Measurements from ENCODE around the gene CCDC59.
"Not testable (repeated sequence)": the region's sequence is repeated elsewhere in the genome, so short reads cannot be mapped to it uniquely, and the experiment has no call there.

The CCDC59 gene

GRCh38 chr12:82358200-82359114 is at the start of gene CCDC59, which contains the start of gene METTL25:
Gene CCDC59, minus strand, starts transcription at chr12:82358387. Its CDS starts 11 bp downstream, at chr12:82358376.
Gene METTL25, plus strand, starts transcription at chr12:82358529. Its CDS starts 37 bp downstream, at chr12:82358566.
- peak; percentile 89 to 100 (median 97) for DNase-seq

DNA sequence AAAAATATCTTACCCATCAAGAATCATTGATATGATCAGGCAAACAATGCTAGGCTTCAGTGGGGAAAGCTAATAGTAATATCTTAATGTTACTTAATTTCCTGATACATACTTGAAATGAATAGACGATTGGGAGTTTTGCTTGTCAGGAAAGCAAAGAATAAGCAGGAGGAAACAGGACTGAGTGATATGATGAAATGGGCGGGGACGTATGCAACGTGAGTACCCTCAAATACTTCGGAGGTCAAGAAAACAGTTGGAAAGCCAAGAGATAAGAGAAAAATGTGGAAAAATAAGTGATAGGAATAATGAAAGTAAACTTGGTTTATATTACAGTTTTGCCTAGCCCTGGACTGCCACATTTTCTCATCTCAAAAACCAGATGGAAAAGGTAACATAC is 49.3 kb upstream of the CCDC59 start:
- no peak for DNase-seq

GRCh38 chr12:82406651-82407050 is 48.5 kb upstream of the CCDC59 start:
- DNase-seq = no peak

DNA sequence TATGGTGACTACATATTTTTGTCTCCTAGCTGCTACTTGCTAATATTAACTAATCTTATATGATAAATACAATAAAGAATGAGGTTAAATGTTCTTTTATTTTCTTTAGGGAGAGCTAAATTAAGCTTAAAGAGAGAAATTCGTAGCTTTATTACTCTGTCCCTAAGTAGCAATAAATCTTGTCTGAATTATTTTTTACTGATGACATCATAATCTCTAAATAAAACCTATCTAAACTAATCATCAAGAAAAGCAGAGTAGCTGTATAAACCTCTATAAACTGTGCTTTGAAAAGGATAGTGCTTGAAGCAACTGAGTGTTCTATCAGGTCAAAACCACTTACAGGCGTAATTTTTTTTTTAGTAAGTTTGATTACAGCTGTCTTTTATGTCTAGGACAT is 42.6 kb upstream of the CCDC59 start:
- DNase-seq = no peak

- DNase-seq = no peak
Observed at GRCh38 chr12:82398879-82399278, 40.7 kb upstream of the CCDC59 start.

GRCh38 chr12:82383930-82384552 is 25.9 kb upstream of the CCDC59 start:
- DNase-seq = peak in 1 of 51 donors; percentile 40

DNA sequence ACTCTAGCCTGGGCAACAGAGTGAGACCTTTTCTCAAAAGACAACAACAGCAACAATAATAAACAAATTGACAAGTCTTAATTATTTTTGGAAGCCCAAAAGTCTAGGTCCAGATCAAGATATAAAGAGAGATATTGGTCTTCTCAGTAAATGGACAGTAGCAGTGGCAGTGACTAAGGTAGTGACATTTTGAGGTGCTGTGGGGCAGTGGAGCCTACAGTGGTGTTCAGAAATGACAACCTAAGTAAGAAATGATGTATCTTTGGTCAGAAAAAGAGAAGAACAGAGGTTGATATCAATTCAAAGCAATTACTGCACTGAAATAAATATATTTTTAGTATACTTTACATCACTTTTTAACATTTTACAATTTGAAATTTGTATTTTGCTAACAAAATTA is 20.8 kb upstream of the CCDC59 start:
- no peak for DNase-seq

- no peak for DNase-seq
Observed at GRCh38 chr12:82375201-82375600, 17.0 kb upstream of the CCDC59 start.

GRCh38 chr12:82366197-82366596 is 8.0 kb upstream of the CCDC59 start:
- DNase-seq = no peak

DNA sequence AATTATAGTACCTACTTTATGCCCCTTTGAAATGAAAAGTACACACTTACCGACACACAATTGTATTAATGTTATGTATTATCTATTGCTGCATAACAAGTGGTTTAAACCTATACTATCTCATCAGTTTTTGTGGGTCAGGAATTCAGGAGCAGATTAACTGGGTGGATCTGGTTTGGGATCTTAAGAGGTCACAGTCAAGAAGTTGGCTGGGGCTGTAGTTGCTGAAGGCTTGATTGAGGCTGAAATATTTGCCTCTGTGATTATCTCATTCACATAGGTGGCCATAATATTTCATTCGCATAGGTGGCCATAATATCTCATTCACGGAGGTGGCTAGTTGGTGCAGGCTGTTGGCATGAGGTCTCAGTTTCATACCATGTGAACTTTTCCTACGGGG is 5.8 kb upstream of the CCDC59 start:
- no peak for DNase-seq

DNA sequence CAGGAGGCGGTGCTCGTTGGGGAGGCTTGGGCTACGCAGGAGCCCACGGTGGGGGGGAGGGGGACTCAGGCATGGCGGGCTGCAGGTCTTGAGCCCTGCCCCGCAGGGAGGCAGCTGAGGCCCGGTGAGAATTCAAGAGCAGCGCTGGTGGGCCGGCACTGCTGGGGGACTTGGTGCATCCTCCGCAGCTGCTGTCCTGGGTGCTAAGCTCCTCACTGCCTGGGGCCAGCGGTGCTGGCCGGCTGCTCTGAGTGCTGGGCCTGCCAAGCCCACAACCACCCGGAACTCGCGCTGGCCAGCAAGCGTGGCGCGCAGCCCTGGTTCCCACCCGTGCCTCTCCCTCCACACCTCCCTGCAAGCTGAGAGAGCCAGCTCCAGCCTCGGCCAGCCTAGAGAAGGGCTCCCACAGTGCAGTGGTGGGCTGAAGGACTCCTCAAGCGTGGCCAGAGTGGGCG is 3.3 kb upstream of the CCDC59 start:
- no peak for DNase-seq

DNA sequence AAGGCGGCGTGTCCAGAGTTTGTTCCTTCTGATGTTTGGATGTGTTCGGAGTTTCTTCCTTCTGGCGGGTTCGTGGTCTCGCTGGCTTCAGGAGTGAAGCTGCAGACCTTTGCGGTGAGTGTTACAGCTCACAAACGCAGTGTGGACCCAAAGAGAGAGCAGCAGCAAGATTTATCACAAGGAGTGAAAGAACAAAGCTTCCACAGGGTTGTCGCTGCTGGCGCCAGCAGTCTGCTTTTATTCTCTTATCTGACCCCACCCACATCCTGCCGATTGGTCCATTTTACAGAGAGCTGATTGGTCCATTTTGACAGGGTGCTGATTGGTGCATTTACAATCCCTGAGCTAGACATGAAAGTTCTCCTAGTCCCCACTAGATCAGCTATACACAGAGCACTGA is 2.6 kb upstream of the CCDC59 start:
- not testable (repeated sequence) for DNase-seq

DNA sequence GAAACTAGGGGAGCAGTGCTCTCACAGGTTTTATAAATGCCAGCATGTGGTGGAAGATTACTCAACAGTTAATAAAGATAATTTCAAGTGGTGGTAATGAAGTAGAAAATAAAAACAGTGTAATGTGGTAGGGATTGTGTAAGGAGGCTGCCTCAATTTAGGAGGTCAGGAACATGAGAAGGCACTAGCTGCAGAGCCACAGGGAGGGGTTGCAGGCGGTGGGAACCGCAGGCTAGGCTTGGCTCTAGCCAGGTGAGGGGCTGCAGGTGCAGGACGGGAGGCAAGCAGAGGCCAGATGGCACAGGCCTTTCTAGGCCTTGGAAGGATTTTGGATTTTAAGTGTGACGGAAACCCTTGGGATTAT is 910 bp upstream of the CCDC59 start:
- peak in 10 of 51 donors; percentile 2 to 37 (median 10) for DNase-seq

GRCh38 chr12:82357845-82358199 is 365 bp downstream of the CCDC59 start:
- DNase-seq = no peak

DNA sequence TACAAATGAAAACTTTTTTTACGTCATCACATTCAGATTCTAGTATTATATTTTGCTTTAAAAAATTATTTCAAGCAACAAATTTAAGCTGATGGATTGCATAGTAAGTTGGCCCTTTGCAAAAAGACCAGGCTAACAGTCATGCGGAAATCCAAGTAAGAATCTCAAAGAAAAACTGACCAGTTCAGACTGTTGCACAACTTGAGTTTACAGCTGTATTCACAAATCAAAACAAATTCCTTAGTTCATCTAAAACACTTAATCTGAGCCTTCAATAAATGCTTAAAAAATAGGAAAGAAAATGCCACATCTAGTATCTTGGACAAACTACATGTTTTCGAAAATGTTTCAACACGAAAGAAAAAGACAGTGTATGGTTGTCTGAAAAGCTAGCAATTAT is 847 bp downstream of the CCDC59 start:
- DNase-seq = no peak

DNA sequence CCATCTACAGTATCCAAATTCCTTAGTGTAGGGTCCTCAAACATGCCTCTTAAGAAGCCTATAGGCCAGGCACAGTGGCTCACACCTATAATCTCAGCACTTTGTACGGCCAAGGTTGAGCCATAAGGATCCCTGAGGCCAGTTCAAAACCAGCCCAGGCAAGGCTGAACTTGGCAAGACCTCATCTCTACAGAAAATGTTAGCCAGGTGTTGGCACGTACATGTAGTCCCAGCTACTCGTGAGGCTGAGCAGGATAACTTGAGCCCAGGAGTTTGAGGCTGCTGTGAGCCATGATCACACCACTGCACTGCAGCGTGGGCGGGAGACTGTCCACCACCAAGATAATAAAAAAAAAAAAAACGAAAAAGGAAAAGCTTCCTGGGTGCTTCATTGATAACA is 6.8 kb downstream of the CCDC59 start:
- DNase-seq = no peak

DNA sequence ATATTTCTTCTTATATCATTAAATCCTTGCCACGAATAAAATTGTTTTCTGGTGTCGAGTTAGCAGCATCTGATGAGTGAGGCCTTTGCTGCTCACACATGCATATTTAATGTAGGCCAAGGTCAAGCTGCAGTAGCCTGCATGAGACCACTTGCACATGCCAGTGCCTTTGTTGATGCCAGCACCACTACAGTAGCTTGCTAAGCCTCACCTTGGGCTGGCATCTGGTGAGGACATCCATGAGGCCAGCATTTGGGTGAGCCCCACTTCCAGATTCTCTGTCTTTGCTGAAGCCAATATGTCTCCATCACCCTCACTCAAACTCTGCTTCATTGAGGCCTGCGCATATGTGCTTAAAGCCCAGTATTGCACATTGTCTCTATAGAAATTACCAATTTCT is 8.0 kb downstream of the CCDC59 start:
- DNase-seq = no peak

GRCh38 chr12:82329508-82329907 is 28.7 kb downstream of the CCDC59 start:
- DNase-seq = no peak

DNA sequence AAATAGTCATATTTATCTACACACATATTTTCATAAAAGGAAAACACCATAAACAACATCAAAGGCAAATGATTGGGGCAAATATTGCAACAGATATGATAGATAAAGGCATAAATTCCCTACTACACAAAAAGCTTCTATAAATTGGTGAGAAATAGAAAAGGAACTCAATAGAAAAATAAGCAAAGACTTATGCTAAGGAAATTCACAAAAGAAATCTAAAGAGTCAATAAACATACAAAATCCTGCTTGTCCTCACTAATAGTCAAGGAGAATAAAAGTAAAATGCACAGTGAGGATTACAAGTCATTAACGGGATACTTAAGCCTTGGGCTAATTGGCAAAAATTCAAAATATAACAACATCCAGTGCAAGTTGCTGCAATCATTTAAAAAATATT is 30.3 kb downstream of the CCDC59 start:
- no peak for DNase-seq

DNA sequence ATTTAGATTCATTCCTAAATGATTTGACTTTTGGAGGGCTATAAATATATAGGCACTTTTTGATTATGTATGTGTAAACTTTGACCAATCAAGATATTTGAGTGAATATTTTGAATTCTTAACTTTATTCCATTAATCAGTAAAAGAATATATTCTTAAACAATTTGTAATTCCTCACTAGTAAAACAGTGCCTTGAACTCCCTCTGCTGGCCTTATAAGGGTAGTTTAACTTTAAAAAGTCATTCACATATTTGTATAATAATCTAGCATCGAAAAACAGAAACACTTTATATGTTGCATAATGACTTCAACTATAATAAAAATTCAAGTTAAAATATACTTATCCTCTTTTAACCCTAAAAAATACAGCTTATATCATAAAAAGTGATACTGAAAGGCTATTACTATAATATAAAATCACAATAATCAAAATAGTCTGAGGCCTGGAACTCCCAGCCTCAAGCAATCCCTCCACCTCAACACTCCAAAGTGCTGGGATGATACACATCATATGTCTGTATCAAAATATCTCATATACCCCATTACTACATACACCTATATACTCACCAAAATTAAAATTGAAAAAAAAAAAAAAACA is 31.2 kb downstream of the CCDC59 start:
- DNase-seq = peak in 1 of 51 donors; percentile 2

DNA sequence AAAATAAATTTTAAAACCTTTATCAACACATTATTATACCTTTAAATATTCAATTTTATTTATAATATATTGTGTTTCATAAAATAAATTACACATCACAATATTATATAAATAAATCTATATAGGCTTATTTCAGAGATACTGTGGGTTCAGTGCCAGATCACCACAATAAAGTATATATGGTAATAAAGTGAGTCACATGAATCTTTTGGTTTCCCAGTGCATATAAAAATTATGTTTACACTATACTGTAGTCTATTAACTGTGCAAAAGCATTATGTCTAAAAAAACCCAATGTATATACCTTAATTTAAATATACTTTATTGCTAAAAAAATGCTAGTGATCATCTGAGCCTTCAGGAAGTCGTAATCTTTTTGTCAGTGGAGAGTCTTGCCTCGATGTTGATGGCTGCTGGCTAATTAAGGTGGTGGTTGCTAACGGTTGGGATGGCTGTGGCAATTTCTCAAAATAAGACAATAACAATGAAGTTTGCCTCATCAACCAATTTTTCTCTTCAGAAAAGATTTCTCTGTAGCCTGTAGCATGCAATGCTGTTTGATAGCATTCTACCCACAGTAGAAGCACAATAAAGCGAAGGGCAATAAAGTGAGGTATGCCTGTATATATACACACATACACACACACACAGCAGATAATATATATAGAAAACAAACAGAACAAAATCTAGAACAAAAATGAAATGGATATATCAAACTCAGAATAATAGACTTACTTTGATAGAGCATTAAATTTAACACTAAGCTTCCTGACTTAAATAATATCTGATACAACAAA is 32.4 kb downstream of the CCDC59 start:
- DNase-seq = no peak

GRCh38 chr12:82319276-82319675 is 38.9 kb downstream of the CCDC59 start:
- DNase-seq = no peak

Measured in hypothalamus (tissue), 51 donors.